ENCODE measurements around the gene DSP.

DSP gene

GRCh38 chr6:7572213-7572943 is 30.9 kb downstream of the DSP start:
- no peak overlapping the region for H3K27ac ChIP-seq
- TF ChIP-seq ZFX (IDR thresholded peaks at IDR 0.05) (no peak), CTCF (conservative IDR thresholded peaks at IDR 0.05) (no peak)

GRCh38 chr6:7574500-7574899 is 33.0 kb downstream of the DSP start:
- no peak overlapping the region for H3K27ac ChIP-seq
- no peak for TF ChIP-seq ZFX (IDR thresholded peaks at IDR 0.05)
- no peak for TF ChIP-seq CTCF (conservative IDR thresholded peaks at IDR 0.05)

- TF ChIP-seq ZFX (IDR thresholded peaks at IDR 0.05) (no peak), CTCF (conservative IDR thresholded peaks at IDR 0.05) (no peak)
- no peak overlapping the region for H3K27ac ChIP-seq
Observed at GRCh38 chr6:7578516-7578915, 37.0 kb downstream of the DSP start.

- H3K27ac ChIP-seq, result no peak overlapping the region
- no peak for TF ChIP-seq ZFX (IDR thresholded peaks at IDR 0.05)
- no peak for TF ChIP-seq CTCF (conservative IDR thresholded peaks at IDR 0.05)
Observed at GRCh38 chr6:7578931-7579330, 37.5 kb downstream of the DSP start.

GRCh38 chr6:7579851-7580250 is 38.4 kb downstream of the DSP start:
- no peak overlapping the region for H3K27ac ChIP-seq
- no peak for TF ChIP-seq CTCF (conservative IDR thresholded peaks at IDR 0.05)
- TF ChIP-seq ZFX (IDR thresholded peaks at IDR 0.05), result no peak

GRCh38 chr6:7580537-7580926 is 39.1 kb downstream of the DSP start:
- TF ChIP-seq ZFX (IDR thresholded peaks at IDR 0.05) (no peak), CTCF (conservative IDR thresholded peaks at IDR 0.05) (no peak)

GRCh38 chr6:7580927-7581618 is 39.6 kb downstream of the DSP start:
- no peak overlapping the region for H3K27ac ChIP-seq
- no peak for TF ChIP-seq ZFX (IDR thresholded peaks at IDR 0.05)
- TF ChIP-seq CTCF (conservative IDR thresholded peaks at IDR 0.05), result no peak

More at GRCh38 chr6:7580537-7580926, 39.1 kb downstream of the DSP start:
- H3K27ac ChIP-seq, result no peak overlapping the region
